Central memory CD8-positive, alpha-beta T cell (primary cell): ENCODE measurements around the gene SMARCD3.

ENCODE experiments used
- ATAC-seq: fragments of 150-1000 bp; cut with Tn5 transposase; replicated peaks from 2 replicates; pipeline ENCODE4 v1.10.0; 2022; ENCODE audit warnings: mild to moderate bottlenecking, moderate FRiP score, moderate number of reproducible peaks; ENCODE audit not compliant: poor library complexity, severe bottlenecking; ENCODE audit errors: extremely low read depth
- DNase-seq, 2 donors: peaks; one replicate each; pipeline ENCODE4 v3.0.0; 2021; ENCODE audit warnings: low spot score in 2 of 2
- H3K27ac Mint-ChIP-seq: one replicate; pipeline ENCODE4 v1.8.0; 2022; ENCODE audit warnings: low read depth, mild to moderate bottlenecking, moderate library complexity, mixed read lengths
- H3K27me3 Mint-ChIP-seq: one replicate; pipeline ENCODE4 v1.8.0; 2022; ENCODE audit warnings: mixed read lengths
- H3K36me3 Mint-ChIP-seq: one replicate; pipeline ENCODE4 v1.8.0; 2022; ENCODE audit warnings: mild to moderate bottlenecking, moderate library complexity, mixed read lengths; ENCODE audit not compliant: insufficient read depth
- H3K4me1 Mint-ChIP-seq: one replicate; pipeline ENCODE4 v1.8.0; 2022; ENCODE audit warnings: mixed read lengths
- H3K4me3 Mint-ChIP-seq: one replicate; pipeline ENCODE4 v1.8.0; 2022; ENCODE audit warnings: mild to moderate bottlenecking, moderate library complexity, mixed read lengths
- H3K9me3 Mint-ChIP-seq: one replicate; pipeline ENCODE4 v1.8.0; 2022; ENCODE audit warnings: mixed read lengths

SMARCD3 gene

DNA sequence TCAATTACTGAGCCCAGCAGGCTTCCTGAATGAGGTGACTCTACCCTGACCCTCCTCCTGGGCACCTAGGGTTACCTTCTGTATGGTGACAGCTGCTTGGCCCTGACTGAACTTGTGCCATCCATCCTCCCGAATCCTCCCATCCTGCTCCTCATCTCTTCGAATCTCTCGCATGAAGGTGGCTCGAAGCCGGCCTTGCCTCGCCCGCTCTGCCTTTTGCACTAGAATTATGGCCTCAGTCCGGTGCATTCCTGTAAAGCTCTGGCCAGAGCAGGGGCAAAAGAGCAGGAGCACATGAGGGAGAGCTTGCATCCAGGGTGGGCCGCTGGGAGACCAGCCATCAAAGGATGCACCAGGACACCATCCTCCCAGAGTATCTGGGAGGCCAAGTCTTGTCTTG lies 45.7 kb downstream of the SMARCD3 start:
- no peak for ATAC-seq
- Mint-ChIP-seq H3K27me3 (peaks cover 38% of the 10 kb centered on the region), H3K27ac (no peak overlapping the region), H3K9me3 (no peaks in the 10 kb centered on the region), H3K4me3 (no peak overlapping the region), H3K4me1 (peaks cover 28% of the 10 kb centered on the region), H3K36me3 (peaks cover 4% of the 10 kb centered on the region)
- no peak for DNase-seq

DNA sequence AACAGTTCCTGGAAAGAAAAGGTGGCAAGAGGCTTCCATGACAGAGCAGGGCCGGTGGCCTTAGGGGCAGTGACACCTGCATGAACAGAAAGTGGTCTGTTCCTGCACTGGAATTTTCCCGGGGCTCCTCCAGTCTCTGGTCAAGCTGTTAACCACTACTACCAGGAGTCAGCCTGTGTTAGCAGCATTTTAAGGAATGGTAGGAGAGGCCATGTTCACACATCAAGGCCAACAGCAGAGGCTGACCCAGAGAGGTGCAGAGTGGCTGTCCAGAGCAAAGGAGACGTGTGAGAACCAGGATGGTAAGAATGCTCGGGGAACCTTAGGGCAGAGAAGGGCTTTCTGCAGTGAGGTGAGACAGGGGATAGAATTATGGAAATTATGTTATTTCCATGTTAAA lies 46.7 kb downstream of the SMARCD3 start:
- H3K27ac Mint-ChIP-seq: no peak overlapping the region
- H3K9me3 Mint-ChIP-seq: no peaks in the 10 kb centered on the region
- H3K4me1 Mint-ChIP-seq: peaks cover 18% of the 10 kb centered on the region
- peaks cover 4% of the 10 kb centered on the region for H3K36me3 Mint-ChIP-seq
- DNase-seq (no peak), ATAC-seq (no peak)
- peaks cover 38% of the 10 kb centered on the region for H3K27me3 Mint-ChIP-seq
- H3K4me3 Mint-ChIP-seq: no peak overlapping the region

DNA sequence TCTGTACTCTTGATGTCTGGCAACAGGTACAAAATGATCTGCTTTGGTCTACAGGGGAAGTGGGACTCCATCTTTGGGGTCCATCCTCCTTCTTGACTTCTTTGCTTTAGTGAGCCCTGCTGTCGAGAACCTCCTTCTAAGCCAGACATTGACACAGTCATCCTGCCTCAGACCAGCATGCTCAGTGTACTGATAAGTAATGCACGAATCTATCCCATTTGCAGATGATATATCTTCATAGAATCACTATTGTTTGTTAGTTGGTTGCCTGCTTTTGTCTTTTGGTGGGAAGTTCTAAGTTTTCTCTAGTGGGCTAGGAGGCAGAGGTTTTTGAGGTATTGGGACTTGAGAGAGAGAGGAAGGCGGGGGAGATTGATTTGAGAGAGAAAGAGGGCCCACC lies 47.1 kb downstream of the SMARCD3 start:
- Mint-ChIP-seq H3K4me1 (peaks cover 14% of the 10 kb centered on the region), H3K9me3 (no peaks in the 10 kb centered on the region), H3K4me3 (no peak overlapping the region), H3K27ac (no peak overlapping the region), H3K27me3 (peaks cover 38% of the 10 kb centered on the region), H3K36me3 (peaks cover 4% of the 10 kb centered on the region)
- no peak for ATAC-seq
- DNase-seq: no peak

DNA sequence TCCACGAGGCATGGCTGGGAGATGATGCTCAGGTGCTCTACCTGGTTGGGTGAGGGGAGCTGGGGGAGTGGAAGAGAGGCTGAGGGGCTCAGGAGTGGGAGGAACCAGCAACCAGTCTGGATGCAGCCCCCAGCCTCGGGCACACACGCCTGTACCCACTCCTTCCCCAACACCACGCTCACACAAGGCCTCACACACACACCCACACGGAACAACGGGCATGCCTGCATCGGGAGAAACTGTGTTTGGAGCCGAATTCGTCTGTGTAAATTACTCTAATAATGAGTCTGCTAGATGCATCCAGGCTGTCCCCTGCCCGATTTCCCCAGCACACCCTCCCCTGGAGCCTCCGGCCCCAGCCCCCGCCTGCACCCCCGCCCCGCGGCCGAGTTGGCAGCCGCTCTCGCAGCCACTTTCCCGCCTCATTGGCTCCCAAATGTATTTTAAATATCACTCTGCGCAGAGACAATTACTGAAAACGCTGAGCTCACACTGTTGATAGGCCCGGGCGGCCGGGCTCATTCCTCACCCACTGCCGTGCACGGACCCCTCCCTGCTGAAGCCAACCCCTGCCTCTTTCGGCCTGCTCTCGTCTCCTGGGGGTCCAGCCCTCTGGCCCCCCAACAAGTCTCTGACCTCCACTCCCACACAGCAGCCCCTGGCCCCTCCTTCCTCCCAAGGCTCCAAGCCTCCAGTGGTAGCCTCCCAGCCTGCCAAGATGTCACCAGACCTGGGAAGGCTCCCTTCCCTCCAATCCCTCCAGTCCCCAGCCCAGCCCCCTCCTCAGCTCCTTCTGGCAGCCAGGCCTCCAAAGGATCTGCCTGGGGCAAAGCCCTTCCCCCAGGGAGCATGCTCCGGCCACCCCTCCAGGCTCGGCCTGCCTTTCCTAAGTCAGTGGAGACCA lies 49.3 kb downstream of the SMARCD3 start:
- DNase-seq (no peak), ATAC-seq (no peak)
- no peaks in the 10 kb centered on the region for H3K9me3 Mint-ChIP-seq
- peaks cover 7% of the 10 kb centered on the region for H3K4me1 Mint-ChIP-seq
- H3K4me3 Mint-ChIP-seq: no peak overlapping the region
- H3K27ac Mint-ChIP-seq: no peak overlapping the region
- H3K27me3 Mint-ChIP-seq: peaks cover 25% of the 10 kb centered on the region
- H3K36me3 Mint-ChIP-seq: peaks cover 4% of the 10 kb centered on the region

DNA sequence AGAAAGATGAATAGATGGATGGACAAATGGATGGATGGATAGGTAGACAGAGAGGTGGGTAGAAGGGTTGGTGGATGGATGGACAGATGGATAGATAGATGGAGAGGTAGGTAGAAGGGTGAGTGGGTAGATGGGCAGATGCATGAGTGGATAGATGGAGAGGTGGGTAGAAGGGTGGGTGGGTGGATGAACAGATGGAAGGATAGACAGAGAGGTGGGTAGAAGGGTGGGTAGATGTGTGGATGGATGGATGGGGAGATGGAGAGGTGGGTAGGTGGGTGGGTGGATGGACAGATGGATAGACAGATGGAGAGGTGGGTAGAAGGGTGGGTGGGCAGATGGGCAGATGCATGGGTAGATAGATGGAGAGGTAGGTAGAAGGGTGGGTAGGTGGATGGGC lies 50.6 kb downstream of the SMARCD3 start:
- Mint-ChIP-seq H3K9me3 (no peaks in the 10 kb centered on the region), H3K4me1 (peaks cover 8% of the 10 kb centered on the region), H3K4me3 (no peak overlapping the region), H3K36me3 (peaks cover 2% of the 10 kb centered on the region), H3K27ac (no peak overlapping the region), H3K27me3 (peaks cover 14% of the 10 kb centered on the region)
- ATAC-seq (no peak), DNase-seq (no peak)

DNA sequence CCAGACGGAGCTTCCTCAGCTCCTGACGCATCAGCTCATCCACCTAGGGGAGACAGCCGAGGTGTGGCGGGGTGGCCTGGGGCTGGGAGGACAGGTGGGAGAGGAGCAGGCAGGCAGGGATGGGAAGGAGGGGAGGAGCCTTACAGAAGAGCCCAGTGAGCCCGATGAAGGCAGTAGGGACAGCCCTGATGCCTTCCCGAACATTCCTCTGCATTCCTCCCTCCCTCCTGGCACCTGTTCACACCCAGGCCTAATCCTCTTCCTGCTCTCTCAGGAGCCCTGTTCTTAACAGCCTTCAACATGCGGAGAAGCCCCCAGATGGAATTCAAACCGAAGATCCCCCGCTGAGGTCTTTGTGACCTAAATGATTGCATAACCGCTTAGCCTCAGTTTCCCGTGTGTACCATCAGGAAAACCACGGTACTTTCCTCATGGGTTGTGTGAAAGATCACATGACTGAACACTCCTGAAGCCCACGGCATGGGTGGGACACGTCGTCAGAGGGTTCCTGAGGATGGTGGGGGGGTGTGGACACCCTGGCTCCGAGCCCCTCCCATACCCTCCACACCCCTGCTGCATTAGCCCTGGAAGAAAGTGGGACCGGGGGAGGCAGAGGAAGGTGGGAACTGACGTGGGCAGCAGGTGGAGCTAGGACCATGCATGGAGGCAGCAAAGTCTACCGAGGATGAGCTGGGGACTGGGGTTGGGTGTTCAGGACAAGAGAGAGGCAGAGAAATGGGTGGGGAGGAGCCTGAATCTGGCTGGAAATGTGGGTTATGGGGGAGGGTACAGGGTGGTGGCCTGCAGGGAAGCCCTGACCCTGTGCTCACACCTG lies 52.7 kb downstream of the SMARCD3 start:
- no peaks in the 10 kb centered on the region for H3K9me3 Mint-ChIP-seq
- peaks cover 5% of the 10 kb centered on the region for H3K27me3 Mint-ChIP-seq
- H3K36me3 Mint-ChIP-seq: peaks cover 2% of the 10 kb centered on the region
- no peak overlapping the region for H3K4me3 Mint-ChIP-seq
- H3K4me1 Mint-ChIP-seq: peaks cover 8% of the 10 kb centered on the region
- ATAC-seq (no peak), DNase-seq (no peak)
- H3K27ac Mint-ChIP-seq: no peak overlapping the region

DNA sequence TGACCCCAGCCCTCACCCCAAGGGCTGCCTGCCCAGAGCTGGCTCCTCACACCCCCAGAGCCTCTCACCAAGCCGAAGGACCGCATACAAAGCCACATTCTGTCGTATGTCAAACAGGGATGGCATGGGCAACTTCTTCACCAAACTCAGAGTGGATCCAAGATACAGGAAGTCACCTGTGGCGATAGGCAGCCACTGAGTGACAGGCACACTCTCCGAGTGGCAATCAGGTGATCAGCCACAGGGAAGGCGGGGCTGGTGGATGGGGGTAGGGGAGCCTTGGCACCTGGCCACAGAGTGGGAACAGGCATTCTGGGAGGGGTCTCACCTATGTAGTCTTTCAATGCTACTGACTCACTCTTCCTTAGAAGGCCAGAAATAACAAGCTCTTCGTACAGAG lies 54.3 kb downstream of the SMARCD3 start:
- ATAC-seq (no peak), DNase-seq (no peak)
- no peak overlapping the region for H3K4me3 Mint-ChIP-seq
- H3K36me3 Mint-ChIP-seq: peaks cover under 1% of the 10 kb centered on the region
- peaks cover 8% of the 10 kb centered on the region for H3K4me1 Mint-ChIP-seq
- no peak overlapping the region for H3K27ac Mint-ChIP-seq
- H3K27me3 Mint-ChIP-seq: peaks cover 17% of the 10 kb centered on the region
- no peaks in the 10 kb centered on the region for H3K9me3 Mint-ChIP-seq

DNA sequence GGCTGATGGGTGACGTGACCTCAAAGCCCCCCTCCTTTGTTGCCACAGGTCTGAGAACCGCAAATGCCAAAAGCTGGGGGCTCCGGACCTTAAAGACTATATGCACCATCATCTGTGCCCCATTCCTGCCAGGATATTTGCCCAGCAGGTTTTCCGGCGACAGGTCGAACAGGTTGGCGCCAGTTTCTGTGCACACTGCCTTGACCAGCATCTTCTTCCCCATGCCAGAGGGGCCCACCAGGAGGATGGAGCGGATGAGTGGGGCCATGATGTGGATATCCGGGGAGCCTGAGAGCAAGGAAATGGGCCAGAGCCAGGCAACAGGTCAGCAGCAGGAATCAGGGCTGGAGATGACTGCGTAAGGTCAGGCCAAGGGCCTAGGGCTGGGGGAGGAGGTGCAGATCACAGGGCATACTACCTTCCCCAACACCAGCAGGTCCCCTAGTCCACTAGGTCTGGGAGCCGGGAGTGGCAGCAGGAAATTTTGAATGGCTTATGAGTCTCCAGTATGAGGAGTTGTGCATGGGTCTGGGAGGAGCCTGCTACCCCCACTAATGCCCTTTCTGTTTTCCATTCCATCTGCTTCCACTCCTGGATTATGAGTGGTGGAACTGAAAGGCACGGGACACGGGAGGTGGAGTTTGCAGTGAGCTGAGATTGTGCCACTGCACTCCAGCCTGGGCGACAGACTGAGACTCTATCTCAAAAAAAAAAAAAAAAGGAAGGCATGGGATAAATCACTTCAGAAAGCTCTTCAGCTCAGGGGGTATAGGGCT lies 55.1 kb downstream of the SMARCD3 start:
- peaks cover 8% of the 10 kb centered on the region for H3K4me1 Mint-ChIP-seq

DNA sequence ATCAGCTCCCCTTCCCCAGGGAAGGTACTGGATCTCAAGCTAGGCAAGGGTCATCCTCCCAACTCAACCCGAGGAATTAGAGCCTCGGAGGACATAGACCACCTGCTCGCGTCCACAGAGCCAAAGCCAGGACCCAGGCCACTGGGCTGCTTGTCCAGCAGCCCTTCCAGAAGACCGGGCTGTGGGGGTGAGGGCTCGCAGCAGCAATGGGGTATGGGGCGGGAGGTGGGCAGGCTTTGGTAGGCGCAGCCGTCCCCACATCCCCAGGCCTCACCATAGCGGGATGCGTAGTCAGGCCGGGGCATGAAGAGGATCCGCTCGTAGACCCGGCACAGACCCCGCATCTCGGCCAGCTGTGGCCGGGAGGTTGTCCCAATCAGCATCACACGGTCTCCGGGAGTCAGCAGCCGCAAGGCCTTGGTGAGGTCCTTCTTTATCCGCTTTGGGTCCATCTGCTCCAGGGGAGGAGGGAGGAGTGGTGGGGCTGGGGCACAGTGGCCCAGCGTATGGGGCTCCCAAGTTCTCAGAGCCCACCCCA lies 56.4 kb downstream of the SMARCD3 start:
- no peak for DNase-seq
- H3K4me1 Mint-ChIP-seq: peaks cover 8% of the 10 kb centered on the region
- no peak for ATAC-seq
- H3K4me3 Mint-ChIP-seq: no peak overlapping the region
- H3K36me3 Mint-ChIP-seq: peaks cover 2% of the 10 kb centered on the region
- no peaks in the 10 kb centered on the region for H3K9me3 Mint-ChIP-seq
- peaks cover 17% of the 10 kb centered on the region for H3K27me3 Mint-ChIP-seq
- H3K27ac Mint-ChIP-seq: no peak overlapping the region

More for the DNA sequence above, 55.1 kb downstream of the SMARCD3 start:
- no peak for ATAC-seq
- H3K36me3 Mint-ChIP-seq: no peaks in the 10 kb centered on the region
- no peak for DNase-seq
- H3K4me3 Mint-ChIP-seq: no peak overlapping the region
- no peak overlapping the region for H3K27ac Mint-ChIP-seq
- no peaks in the 10 kb centered on the region for H3K9me3 Mint-ChIP-seq
- peaks cover 17% of the 10 kb centered on the region for H3K27me3 Mint-ChIP-seq

DNA sequence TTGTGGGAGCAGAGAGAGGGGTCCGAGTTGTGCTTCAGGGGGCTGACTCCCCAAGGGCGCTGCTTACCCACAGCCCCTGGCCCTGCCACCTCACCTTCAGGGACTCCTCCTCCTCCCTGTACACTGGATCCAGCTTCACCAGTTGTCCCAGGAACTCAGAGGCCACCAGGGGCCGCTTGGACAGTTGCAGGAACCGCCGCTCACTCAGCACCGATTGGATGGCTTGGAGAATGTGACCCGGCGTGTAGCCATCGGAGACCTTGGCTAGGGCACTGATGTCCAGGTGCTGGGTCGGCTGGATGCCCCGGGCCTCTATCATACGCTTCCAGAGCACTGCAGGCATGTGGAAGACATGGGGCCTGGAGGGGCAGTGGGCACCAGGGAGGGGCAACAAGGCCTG lies 57.0 kb downstream of the SMARCD3 start:
- H3K4me1 Mint-ChIP-seq: peaks cover 8% of the 10 kb centered on the region
- peaks cover 2% of the 10 kb centered on the region for H3K36me3 Mint-ChIP-seq
- ATAC-seq (no peak), DNase-seq (no peak)
- H3K9me3 Mint-ChIP-seq: no peaks in the 10 kb centered on the region
- H3K27ac Mint-ChIP-seq: no peak overlapping the region
- H3K4me3 Mint-ChIP-seq: no peak overlapping the region
- peaks cover 17% of the 10 kb centered on the region for H3K27me3 Mint-ChIP-seq

DNA sequence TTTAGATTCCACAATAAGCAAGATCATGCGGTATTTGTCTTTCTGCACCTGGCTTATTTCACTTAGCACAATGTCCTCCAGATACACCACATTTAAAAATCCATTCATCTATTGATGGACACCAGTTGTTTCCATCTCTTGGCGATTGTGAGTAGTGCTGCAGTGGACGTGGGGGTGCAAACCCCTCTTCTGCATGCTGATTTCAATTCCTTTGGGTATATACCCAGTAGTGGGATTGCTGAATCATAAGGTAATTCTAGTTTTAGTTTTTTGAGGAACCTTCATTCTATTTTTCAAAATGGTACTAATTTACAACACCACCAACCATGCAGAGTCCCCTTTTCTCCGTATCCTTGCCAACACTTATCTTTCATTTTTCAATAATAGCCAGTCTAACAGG lies 59.5 kb downstream of the SMARCD3 start:
- Mint-ChIP-seq H3K27ac (no peak overlapping the region), H3K27me3 (peaks cover 17% of the 10 kb centered on the region), H3K4me3 (no peak overlapping the region), H3K9me3 (no peaks in the 10 kb centered on the region), H3K36me3 (peaks cover 2% of the 10 kb centered on the region), H3K4me1 (no peaks in the 10 kb centered on the region)
- ATAC-seq (no peak), DNase-seq (no peak)
